Suprapubic skin (tissue), 4 donors: Measurements from ENCODE around the gene PACSIN2. TPM values are rescaled to one million over a fixed set of nuclear protein-coding genes. Genes with fewer than 3 reads are reported as not detected.

Experiments
- DNase-seq, 2 donors: peaks; one replicate each; pipeline ENCODE4 v3.0.0-alpha.2; 2019; ENCODE audit warnings: low spot score in 2 of 2
- H3K27ac ChIP-seq: fragments of 200-600 bp; sonication (generic); one replicate; pipeline ENCODE4 v1.5.1; 2019
- H3K27me3 ChIP-seq: fragments of 200-600 bp; sonication (generic); one replicate; pipeline ENCODE4 v1.5.1; 2019
- H3K36me3 ChIP-seq: fragments of 200-600 bp; sonication (generic); one replicate; pipeline ENCODE4 v1.5.1; 2019
- H3K4me1 ChIP-seq: fragments of 200-600 bp; sonication (generic); one replicate; pipeline ENCODE4 v1.5.1; 2019
- H3K4me3 ChIP-seq: fragments of 200-600 bp; sonication (generic); one replicate; pipeline ENCODE4 v1.5.1; 2019; ENCODE audit warnings: mild to moderate bottlenecking
- H3K9me3 ChIP-seq: fragments of 200-600 bp; sonication (generic); one replicate; pipeline ENCODE4 v1.5.1; 2019
- CTCF ChIP-seq, 2 donors: fragments of 200-600 bp in 1 of 2; fragments of 450-650 bp in 1 of 2; sonication (generic) in 1 of 2; IDR thresholded peaks; one replicate each; pipeline ENCODE4 v1.5.1; 2016 to 2019; ENCODE audit warnings: antibody characterized with exemption in 2 of 2, mild to moderate bottlenecking in 1 of 2, moderate library complexity in 1 of 2
- EP300 ChIP-seq: sonication (generic); formaldehyde crosslinking; IDR thresholded peaks from one replicate; pipeline ENCODE4 v1.6.1; 2017; ENCODE audit warnings: antibody characterized with exemption
- POLR2A ChIP-seq, 2 donors: fragments of 450-650 bp; IDR thresholded peaks; one replicate each; pipeline ENCODE4 v1.6.1; 2017; ENCODE audit warnings: antibody characterized with exemption in 2 of 2, mild to moderate bottlenecking in 2 of 2, moderate library complexity in 2 of 2
- POLR2AphosphoS5 ChIP-seq, 3 donors: sonication (generic); formaldehyde crosslinking; IDR thresholded peaks; one replicate each; pipeline ENCODE4 v1.6.1; 2017; ENCODE audit warnings: antibody characterized with exemption in 3 of 3
- WGBS: methylation state at CpG from one replicate; pipeline ENCODE4 v1.1.5; 2018; 5-methylcytosine and 5-hydroxymethylcytosine counted together
- total RNA-seq, 4 donors: library from RNA; depleted of rRNA; stranded (reverse); fragments of >200 nt; gene quantifications; one replicate each; pipeline ENCODE4 v1.1.0, GENCODE V29; 2016

The PACSIN2 gene
- total RNA-seq, 4 donors from 2014 or later: 38.9 to 74.8 (median 55.3) TPM

GRCh38 chr22:42897960-42898359 is 117.0 kb downstream of the PACSIN2 start:
- no peak overlapping the region for H3K27ac ChIP-seq
- DNase-seq: no peak
- peaks cover 3% of the 10 kb centered on the region for H3K36me3 ChIP-seq
- no peak for TF ChIP-seq EP300
- TF ChIP-seq POLR2A (IDR thresholded peaks at IDR 0.05): no peak
- no peak for TF ChIP-seq POLR2AphosphoS5 (IDR thresholded peaks at IDR 0.05)
- no peak for TF ChIP-seq CTCF (IDR thresholded peaks at IDR 0.05)
- H3K27me3 ChIP-seq: no peaks in the 10 kb centered on the region
- H3K4me1 ChIP-seq: peaks cover 32% of the 10 kb centered on the region
- 91% methylated on average over 7 of the region's 7 CpGs for WGBS
- H3K4me3 ChIP-seq: no peak overlapping the region
- no peaks in the 10 kb centered on the region for H3K9me3 ChIP-seq

- 59% methylated on average over 9 of the region's 9 CpGs for WGBS
- no peak for TF ChIP-seq POLR2A (IDR thresholded peaks at IDR 0.05)
- no peak for TF ChIP-seq EP300
- no peak for TF ChIP-seq POLR2AphosphoS5 (IDR thresholded peaks at IDR 0.05)
- TF ChIP-seq CTCF (IDR thresholded peaks at IDR 0.05): no peak
Measured at GRCh38 chr22:42895541-42895981, 119.4 kb downstream of the PACSIN2 start.

GRCh38 chr22:42895087-42895486 is 119.9 kb downstream of the PACSIN2 start:
- Histone ChIP-seq H3K36me3 (peaks cover 11% of the 10 kb centered on the region), H3K4me3 (no peak overlapping the region), H3K9me3 (no peaks in the 10 kb centered on the region), H3K27me3 (no peaks in the 10 kb centered on the region), H3K27ac (peak overlapping the region; percentile 51), H3K4me1 (peaks cover 35% of the 10 kb centered on the region)
- 58% methylated on average over 7 of the region's 7 CpGs for WGBS
- DNase-seq: no peak
- TF ChIP-seq POLR2AphosphoS5 (IDR thresholded peaks at IDR 0.05): no peak

More at GRCh38 chr22:42895541-42895981, 119.4 kb downstream of the PACSIN2 start:
- Histone ChIP-seq H3K36me3 (peaks cover 6% of the 10 kb centered on the region), H3K4me3 (no peak overlapping the region), H3K27me3 (no peaks in the 10 kb centered on the region), H3K9me3 (no peaks in the 10 kb centered on the region), H3K4me1 (peaks cover 35% of the 10 kb centered on the region), H3K27ac (peak overlapping the region; percentile 51)
- DNase-seq: no peak

- no peak for DNase-seq
- Histone ChIP-seq H3K4me1 (peaks cover 49% of the 10 kb centered on the region), H3K36me3 (peaks cover 23% of the 10 kb centered on the region), H3K4me3 (no peak overlapping the region), H3K27me3 (no peaks in the 10 kb centered on the region), H3K27ac (no peak overlapping the region), H3K9me3 (no peaks in the 10 kb centered on the region)
- TF ChIP-seq EP300 (no peak), POLR2A (IDR thresholded peaks at IDR 0.05) (no peak), POLR2AphosphoS5 (IDR thresholded peaks at IDR 0.05) (no peak), CTCF (IDR thresholded peaks at IDR 0.05) (no peak)
- 80% methylated on average over 24 of the region's 25 CpGs for WGBS
Measured at GRCh38 chr22:42893371-42894150, 121.4 kb downstream of the PACSIN2 start.

GRCh38 chr22:42892571-42893316 is 122.2 kb downstream of the PACSIN2 start:
- Histone ChIP-seq H3K4me1 (peaks cover 57% of the 10 kb centered on the region), H3K9me3 (no peaks in the 10 kb centered on the region), H3K4me3 (no peak overlapping the region), H3K27ac (no peak overlapping the region), H3K27me3 (no peaks in the 10 kb centered on the region), H3K36me3 (peaks cover 31% of the 10 kb centered on the region)
- no peak for DNase-seq
- 75% methylated on average over 9 of the region's 10 CpGs for WGBS
- TF ChIP-seq POLR2A (IDR thresholded peaks at IDR 0.05): no peak
- no peak for TF ChIP-seq CTCF (IDR thresholded peaks at IDR 0.05)
- no peak for TF ChIP-seq POLR2AphosphoS5 (IDR thresholded peaks at IDR 0.05)
- no peak for TF ChIP-seq EP300
